GM21447 (cell line): ENCODE results near the gene MUC7.
"Not testable (repeated sequence)": the region's sequence is repeated elsewhere in the genome, so short reads cannot be mapped to it uniquely, and the experiment has no call there.

Source experiments
- ATAC-seq: cut with Tn5 transposase; IDR thresholded peaks from one replicate; pipeline ENCODE4 v1.9.1; 2021; ENCODE audit not compliant: unreplicated experiment

Gene MUC7

DNA sequence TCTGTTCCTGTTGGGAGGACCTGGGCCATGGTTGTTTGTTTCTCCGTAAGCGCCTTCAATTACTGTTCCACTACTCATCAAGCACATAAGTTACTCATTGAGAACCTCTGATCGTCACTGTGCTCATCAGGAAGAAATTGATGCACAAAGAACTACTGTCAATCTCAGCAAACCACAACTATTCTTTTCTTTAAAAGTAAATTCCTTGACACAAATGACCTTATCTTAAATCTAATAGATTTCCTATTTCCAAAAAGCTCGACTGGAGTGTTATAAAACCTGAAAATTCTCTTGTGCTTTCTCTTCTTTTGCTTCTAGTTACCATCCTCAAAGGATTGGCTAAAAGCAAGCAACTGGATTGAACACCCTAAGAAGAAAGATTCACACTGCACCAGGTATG is at the start of gene MUC7:
Gene MUC7 (plus strand): TSS at position 301 of the 400 bp plus-strand sequence. CDS start 1,825 bp downstream, outside the sequence.
- ATAC-seq, result no peak

DNA sequence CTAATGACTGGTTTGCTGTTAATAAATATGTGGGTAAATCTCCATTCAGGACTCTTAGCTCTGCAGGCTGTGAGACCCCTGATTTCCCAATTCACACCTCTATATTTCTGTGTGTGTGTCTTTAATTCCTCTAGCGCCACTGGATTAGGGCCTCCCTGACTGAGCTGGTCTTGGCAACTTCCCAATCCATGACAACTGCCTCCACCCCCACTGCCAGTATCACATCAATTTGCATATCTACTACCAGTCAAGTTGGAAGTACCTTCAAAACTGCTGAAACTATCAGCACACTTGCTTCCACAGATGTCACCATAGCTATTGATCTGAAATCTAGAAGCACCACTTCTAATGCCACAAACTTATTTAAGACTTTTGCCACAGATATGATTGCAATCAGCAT is 46.7 kb upstream of the MUC7 start:
- no peak for ATAC-seq

DNA sequence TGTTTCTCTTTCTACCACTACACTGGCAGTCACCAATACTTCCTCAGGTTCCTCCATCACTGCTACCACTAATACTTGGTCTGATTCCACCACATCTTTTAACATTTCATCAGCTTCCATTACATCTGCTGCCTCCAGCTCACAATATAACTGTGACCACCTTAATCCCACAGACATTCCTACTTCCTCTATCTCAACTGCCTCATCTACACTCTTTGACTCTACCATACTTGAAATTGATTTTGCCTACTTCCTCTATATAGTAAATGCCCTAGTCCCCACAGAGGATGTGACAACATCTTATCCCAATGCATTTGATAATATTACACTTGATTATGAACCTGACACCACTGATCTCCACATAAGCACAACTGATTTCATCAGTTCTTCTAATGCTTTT is 45.2 kb upstream of the MUC7 start:
- no peak for ATAC-seq

DNA sequence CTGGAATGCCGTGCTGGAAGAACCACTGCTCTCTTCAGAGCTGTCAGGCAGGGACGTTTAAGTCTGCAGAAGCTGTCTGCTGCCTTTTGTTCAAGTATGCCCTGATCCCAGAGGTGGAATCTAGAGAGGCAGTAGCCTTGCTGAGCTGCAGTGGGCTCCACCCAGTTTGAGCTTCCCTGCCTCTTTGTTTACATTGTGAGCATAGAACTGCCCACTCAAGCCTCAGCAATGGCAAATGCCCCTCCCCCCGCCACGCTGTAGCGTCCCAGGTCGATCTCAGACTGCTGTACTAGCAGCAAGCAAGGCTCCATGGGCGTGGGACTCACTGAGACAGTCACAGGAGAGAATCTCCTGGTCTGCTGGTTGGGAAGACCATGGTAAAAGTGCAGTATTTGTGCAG is 34.8 kb upstream of the MUC7 start:
- ATAC-seq, result no peak

DNA sequence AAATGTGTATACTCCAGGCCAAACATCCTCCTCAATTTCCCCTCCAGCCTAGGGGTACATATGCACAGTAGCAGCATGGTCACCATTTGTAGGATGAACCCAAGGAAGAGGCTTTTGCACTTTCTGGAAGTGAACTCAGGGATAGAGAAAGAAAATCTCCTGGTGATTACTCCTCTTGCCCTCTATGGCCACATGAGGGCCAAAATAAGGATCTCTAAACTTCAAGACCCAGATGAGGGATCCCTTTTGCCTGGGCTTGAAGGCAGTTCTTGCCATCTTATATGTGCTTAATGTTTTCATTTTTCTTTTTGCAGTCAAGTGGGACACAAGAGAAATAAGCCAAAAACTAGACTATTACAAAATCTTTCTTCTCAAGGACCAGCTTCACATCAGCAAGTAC is 29.5 kb upstream of the MUC7 start:
- no peak for ATAC-seq

DNA sequence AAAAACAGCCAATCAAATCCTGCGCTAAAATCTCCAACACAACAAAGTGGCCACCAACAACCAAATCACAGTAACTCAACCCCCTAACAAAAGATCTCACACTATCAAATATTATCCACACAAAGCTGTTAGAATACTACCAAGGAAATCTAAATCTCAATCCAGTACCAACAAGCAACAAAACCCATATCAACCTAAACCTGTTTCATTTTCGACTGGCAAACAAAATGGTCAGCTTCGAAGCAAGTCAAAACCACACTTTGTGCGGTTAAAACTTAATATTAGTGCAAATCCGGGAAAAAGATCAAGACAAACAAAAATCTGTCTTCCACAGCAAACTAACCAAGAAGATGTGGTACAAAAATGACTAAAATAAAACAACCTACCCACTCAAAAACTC is 28.7 kb upstream of the MUC7 start:
- ATAC-seq, result no peak

DNA sequence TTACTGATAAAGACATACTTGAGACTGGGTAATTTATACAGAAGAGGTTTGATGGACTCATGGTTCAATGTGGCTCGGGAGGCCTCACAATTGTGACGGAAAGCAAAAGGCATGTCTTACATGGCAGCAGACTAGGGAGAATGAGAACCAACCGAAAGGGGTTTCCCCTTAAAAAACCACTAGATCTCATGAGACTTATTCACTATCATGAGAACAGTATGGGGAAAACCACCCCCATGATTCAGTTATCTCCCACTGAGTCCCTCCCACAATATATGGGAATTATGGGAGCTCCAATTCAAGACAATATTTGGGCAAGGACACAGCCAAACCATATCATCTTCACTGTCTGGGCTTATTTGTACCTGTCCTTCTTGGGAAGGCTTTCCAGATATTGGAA is 22.8 kb upstream of the MUC7 start:
- ATAC-seq, result no peak

DNA sequence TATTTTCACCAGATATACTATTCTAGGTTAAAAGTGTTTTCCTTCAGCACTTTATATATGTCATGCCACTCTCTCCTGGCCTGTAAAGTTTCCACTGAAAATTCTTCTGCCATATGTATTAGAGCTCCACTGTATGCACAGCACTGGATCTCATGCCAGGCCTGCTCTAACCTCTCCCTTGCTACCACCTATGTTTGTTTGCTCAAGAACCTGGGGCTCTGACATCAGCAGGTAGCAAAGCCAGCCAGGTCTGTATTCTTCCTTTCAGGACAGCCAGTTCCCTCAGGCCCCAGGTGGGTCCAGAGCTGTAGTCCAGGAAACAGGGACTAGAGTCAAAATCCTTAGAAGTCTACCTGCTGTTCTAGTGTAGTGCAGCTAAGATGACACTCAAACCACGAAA is 19.1 kb upstream of the MUC7 start:
- ATAC-seq, result no peak

DNA sequence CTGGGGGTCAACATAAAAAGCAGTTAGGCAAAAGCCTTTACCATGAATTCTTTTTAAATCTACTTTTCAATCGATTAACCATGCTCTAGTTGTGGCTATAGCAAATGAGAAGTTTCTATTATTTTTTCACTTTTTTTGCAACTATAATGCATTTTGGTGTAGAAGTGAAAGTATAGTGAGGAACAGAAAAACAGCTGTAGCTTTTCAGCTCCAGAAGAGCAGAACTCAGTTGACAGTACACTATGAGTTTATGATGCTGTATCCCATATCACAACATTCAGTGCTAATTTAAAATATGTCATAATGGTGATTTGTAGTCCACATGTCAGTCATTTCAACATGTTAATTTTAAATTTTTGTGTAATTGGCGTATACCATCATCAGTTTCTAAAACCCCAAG is 8.7 kb upstream of the MUC7 start:
- no peak for ATAC-seq

DNA sequence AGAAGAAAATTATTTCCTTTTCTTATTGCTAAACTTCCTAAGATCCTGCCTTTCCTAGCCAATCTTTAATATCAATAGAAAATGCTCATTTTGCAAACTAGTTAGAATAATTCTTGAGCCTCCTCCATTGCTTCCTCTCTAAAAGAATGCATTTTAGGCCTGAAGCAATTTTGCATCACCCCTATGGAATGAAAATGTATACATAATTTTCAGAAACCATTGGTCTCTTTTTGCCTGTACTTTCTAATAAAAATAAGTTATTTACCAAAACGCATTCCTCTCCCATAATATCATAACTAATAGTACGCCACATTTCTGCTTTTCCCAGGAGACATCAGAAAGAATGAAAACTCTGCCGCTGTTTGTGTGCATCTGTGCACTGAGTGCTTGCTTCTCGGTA is 1.7 kb downstream of the MUC7 start:
- ATAC-seq, result no peak

DNA sequence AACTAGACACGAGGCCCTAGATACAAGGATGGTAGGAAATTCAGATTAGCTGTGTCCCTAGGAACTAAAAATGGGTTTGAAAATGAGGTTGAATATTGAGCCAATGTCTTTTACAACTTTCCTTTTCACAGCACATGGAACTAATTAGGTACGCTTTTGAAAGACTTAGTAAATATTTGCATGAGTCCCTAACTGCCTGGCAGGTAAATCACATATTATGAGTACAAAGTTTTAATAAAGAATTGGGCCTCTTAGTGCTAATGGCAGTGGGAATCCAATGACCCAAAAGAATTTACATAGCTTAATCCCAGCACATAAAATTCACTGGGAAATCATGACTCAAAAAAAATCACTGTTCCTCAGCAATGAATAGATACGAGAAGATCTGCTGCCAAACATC is 16.8 kb downstream of the MUC7 start:
- ATAC-seq, result no peak

DNA sequence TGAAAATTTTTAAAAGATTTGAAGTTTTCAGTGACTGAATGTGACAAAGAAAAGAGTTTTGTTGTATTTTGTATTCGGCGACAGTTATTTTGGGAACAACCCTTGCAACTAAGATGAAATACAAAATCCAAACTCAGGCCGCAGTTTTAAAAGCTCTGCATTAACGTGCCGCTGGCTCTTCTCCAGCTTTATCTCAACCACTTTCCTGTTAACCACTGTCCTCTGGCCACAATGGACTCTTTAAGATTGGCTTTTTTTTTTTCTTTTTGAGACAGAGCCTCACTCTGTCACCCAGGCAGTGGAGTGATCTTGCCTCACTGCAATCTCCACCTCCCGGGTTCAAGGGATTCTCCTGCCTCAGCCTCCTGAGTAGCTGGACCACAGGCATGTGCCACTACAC is 24.2 kb downstream of the MUC7 start:
- no peak for ATAC-seq

DNA sequence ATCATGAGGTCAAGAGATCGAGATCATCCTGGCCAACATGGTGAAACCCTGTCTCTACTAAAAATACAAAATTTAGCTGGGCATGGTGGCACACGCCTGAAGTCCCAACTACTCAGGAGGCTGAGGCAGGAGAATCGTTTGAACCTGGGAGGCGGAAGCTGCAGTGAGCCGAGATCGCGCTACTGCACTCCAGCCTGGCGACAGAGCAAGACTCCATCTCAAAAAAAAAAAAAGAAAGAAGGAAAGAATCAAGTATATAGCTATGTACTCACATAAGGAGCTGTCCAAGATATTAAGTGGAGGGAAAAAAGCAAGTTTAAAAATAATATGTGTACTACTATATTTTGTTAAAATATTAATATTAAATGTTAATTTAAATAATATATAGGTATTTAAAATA is 29.8 kb downstream of the MUC7 start:
- not testable (repeated sequence) for ATAC-seq

DNA sequence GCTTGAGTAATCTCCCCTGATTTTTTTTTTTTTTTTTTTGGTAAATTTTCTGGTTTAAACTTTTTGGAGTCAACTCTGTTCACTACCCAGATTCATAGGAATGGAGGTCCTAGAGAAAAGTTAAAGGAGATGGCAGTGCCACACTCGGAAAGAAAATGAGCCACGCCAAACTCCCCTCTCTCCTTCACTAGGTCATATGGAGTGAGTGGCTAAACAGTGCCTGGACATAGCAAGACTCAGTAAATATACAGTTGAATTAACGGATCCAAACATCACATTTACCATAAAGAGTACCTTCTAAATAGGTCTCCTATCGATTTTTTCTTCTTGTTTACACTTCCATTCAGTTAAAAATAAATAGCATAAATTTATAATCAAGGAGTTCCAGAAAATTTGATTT is 32.7 kb downstream of the MUC7 start:
- no peak for ATAC-seq

DNA sequence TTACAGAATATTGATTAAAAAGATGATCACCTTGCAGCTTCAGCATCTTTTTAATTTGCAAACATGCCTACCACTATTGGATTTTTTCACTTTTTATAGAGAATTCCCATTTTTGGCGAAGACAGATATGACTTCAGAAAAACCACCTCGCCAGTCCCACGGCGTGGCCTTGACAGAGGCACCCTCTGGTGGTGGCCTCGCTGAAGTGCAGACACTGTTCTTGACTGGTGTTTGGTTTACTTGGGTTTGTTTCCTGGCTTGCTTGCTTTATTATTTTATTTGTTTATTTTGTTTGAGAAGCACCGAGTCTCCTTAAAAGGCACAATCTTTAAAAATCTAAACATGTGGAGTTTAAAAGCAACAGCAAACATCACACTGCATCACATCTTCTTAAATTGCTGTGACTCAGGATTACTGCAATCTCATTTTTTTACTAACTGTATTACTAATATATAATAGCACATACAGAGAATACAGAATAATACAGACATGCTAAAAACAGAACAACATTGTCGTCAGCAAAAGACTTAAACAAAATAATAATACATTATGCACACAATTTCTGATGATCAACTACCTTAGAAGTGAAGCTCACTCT is 33.3 kb downstream of the MUC7 start:
- ATAC-seq, result peak; percentile 94

DNA sequence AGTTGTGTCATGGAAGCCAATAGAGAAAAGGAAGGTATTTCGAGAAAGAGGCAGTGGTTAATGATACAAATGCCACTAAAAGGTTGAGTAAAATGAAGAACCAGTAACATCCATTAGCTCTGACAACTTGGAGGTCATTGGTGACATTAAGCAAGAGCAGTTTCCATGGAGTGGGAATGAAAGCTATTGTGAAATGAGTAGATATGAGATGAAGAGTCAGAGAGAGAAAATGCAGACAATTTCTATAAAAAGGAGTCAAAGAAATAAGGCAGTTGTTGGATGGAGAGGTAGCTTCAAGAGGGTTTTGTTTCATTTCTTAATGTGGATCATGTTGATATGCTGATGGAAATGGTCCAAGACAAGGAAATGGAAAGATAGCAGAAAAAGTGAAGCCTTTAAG is 36.8 kb downstream of the MUC7 start:
- ATAC-seq, result no peak

DNA sequence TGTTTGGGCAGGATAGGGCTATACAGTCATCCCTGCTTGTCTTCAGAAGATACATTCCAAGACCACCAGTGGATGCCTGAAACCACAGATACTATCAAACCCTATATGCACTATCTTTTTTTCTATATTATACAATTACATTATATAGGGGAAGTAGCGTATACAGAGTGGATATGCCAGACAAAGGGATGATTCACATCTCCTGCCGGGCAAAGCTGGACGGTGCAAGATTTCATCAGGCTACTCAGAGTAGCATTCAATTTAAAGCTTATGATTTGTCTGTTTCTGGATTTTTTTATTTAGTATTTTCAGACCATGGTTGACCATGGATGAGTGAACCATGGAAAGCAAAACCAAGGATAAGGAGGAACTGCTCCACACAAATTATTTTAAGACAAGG is 39.4 kb downstream of the MUC7 start:
- no peak for ATAC-seq

DNA sequence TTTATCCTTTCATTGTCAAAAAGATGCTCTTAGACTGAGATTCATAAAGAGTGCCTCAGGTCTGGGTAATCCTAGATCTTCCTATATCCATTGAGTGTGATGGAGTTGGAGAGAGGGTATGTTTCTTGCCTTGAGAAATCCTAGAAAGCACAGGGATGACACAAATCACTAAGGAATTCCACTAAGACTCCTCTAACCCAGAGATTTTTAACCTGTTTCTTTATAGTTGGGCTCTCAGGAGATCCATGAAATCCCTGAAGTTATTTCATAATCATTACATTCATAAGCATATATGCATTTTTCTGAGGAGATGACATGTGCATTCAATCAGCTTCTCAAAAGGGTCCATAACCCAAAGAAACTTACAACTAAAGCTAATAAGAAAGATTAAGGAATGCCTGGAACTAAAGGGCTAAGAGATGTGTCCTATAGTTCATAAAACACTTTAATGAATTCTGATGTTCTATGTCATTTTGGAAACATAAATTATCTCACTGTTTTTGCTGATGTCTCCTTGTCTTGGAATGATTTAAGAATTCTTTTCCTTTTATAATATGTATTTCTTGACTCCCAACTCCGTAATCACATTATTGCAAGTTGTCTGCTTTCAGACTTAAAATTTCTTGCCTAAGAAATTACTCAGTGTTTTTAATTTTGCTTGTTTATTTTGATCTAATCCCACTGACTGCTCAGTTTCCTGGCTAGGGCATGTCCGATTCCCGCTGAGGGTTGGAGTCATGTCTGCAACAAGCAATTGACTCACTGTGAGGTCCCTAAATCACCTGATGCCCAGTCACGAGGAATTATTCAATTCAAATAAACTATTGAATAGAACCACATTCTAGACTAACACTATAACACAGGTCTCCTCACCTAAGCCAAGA is 43.6 kb downstream of the MUC7 start:
- ATAC-seq, result no peak

DNA sequence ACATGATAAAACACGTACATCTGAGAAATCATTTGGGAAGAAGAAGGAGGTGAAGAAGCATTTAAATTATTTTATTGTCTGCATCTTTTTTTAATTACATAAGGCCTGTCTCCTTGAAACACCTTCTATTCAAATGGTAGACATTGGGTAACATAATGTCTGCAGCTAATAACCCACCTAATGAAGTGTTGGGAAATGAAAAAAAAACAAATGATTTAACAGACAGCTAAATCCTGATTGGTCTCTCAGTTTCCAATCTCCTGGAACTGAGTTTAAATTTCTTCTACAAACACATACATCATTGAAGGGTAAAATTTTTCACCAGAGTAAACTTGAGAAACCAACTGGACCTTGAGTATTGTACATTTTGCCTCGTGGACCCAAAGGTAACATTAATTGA is 46.3 kb downstream of the MUC7 start, which contains the start of gene AMTN:
Gene AMTN (plus strand): TSS at position 301 of the 400 bp plus-strand sequence. CDS start 209 bp downstream, outside the sequence.
- ATAC-seq, result no peak

DNA sequence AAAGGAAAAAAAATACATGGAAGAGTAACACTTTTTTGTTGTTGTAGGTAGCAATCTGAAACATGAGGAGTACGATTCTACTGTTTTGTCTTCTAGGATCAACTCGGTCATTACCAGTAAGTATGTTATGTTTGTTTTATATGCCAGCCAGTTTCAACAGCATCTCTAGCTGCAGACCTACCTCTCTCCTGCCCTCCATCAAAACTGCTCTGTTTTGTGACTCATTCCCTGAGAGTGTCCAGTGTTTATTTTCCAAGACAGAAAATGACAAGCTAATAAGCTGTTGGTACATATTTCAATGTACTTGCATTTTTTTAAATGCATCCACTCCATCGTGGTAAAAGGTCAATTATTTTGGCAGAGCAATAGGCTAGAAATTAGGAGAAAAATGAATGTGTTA is 46.7 kb downstream of the MUC7 start:
- no peak for ATAC-seq

DNA sequence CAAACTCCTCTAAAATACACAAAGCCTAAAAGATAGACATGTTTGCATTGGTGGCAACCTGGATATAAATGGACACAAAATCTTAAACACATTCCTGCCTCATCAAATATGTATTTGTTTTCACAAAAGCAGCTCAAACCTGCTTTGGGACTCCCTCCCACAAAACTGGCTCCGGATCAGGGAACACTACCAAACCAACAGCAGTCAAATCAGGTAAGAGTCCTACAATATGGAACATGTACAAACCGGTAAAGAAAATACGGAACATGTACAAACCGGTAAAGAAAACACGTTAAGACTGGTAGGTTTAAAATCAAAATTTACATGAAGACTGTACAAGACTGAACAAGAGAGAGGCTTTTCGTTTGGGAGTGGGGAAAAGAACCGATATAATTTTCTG is 50.6 kb downstream of the MUC7 start:
- ATAC-seq, result no peak

DNA sequence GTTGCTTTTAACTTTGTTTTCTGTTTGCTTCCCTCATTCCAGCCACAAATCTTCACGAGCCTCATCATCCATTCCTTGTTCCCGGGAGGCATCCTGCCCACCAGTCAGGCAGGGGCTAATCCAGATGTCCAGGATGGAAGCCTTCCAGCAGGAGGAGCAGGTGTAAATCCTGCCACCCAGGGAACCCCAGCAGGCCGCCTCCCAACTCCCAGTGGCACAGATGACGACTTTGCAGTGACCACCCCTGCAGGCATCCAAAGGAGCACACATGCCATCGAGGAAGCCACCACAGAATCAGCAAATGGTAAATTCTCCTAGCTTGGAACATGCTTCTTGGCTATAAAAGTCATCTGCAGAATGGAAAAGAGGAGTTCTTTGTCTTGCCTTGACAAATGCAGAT is 59.0 kb downstream of the MUC7 start:
- no peak for ATAC-seq

DNA sequence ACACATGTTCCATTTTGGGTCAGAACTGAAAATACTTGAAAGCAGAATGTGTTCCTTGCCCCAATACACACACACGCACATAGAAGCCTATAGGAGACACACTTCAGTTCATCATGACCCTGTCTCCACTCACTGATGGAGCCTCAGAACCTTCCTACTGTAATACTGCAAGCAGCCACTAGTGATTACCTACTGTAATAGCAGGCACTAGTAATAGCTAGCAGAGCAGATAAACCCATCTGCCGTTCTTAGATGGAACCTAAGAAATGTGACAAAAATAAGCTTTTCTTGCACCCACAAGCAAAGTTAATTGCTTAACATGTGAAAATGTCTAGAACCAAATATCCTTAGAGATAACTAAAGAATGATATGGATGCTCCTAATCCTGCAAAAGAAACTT is 60.0 kb downstream of the MUC7 start:
- ATAC-seq, result no peak
